WTC11 (cell line): ENCODE measurements around the gene JMJD8. TPM values are rescaled to one million over a fixed set of nuclear protein-coding genes. Genes with fewer than 3 reads are reported as not detected.
A peak's percentile ranks its signal among the peaks of the same experiment; 100 is the strongest.

Source experiments
- ATAC-seq: fragments of 200-7000 bp; cut with Tn5 transposase; 2 replicates; pipeline ENCODE4 v1.10.0; 2021; ENCODE audit warnings: mild to moderate bottlenecking, moderate library complexity
- CTCF ChIA-PET: fragments of 300-600 bp; sonication (Branson Sonifier 250); formaldehyde crosslinking; loops from one replicate; lab custom pipeline; 2021; ENCODE audit warnings: antibody characterized with exemption; lab: Charles Lee
- POLR2A ChIA-PET: fragments of 350-600 bp; sonication (Branson Sonifier 250); formaldehyde crosslinking; loops from one replicate; lab custom pipeline; 2021; ENCODE audit warnings: antibody characterized with exemption; lab: Charles Lee
- DNase-seq: peaks from one replicate; pipeline ENCODE4 v3.0.0; 2021; ENCODE audit warnings: low spot score
- H3K27ac Mint-ChIP-seq: 2 replicates; pipeline ENCODE4 v1.8.0; 2021; ENCODE audit warnings: mixed read lengths
- H3K27me3 Mint-ChIP-seq: 2 replicates; pipeline ENCODE4 v1.8.0; 2021; ENCODE audit warnings: low read depth, mild to moderate bottlenecking, moderate library complexity, mixed read lengths
- H3K36me3 Mint-ChIP-seq: 2 replicates; pipeline ENCODE4 v1.8.0; 2021; ENCODE audit warnings: mixed read lengths
- H3K4me1 Mint-ChIP-seq: 2 replicates; pipeline ENCODE4 v1.8.0; 2022; ENCODE audit warnings: mixed read lengths
- H3K4me3 Mint-ChIP-seq: 2 replicates; pipeline ENCODE4 v1.8.0; 2021; ENCODE audit warnings: mild to moderate bottlenecking, moderate library complexity, mixed read lengths
- H3K9me3 Mint-ChIP-seq: 2 replicates; pipeline ENCODE4 v1.8.0; 2021; ENCODE audit warnings: mixed read lengths
- ATF6 ChIP-seq: sonication (generic); formaldehyde crosslinking; IDR thresholded peaks from 2 replicates; pipeline ENCODE4 v1.8.1; 2023; ENCODE audit warnings: mild to moderate bottlenecking, missing genetic modification reagents
- NFYB ChIP-seq: sonication (generic); formaldehyde crosslinking; conservative IDR thresholded peaks from 2 replicates; pipeline ENCODE4 v1.8.0; 2022; ENCODE audit warnings: low read depth, missing genetic modification reagents
- NR2C2 ChIP-seq: sonication (generic); formaldehyde crosslinking; IDR thresholded peaks from 2 replicates; pipeline ENCODE4 v1.8.0; 2022; ENCODE audit warnings: mild to moderate bottlenecking, missing genetic modification reagents
- PRRX2 ChIP-seq: fragments of 250-450 bp; sonication (Bioruptor Pico); IDR thresholded peaks from 2 replicates; pipeline ENCODE4 v1.8.0; 2021; ENCODE audit warnings: mild to moderate bottlenecking
- RORB ChIP-seq: fragments of 250-450 bp; sonication (Bioruptor Pico); IDR thresholded peaks from 2 replicates; pipeline ENCODE4 v1.9.0; 2021; ENCODE audit warnings: mild to moderate bottlenecking
- SP1 ChIP-seq: sonication (generic); formaldehyde crosslinking; conservative IDR thresholded peaks from 2 replicates; pipeline ENCODE4 v1.8.1; 2022; ENCODE audit warnings: missing genetic modification reagents
- TCF7 ChIP-seq: sonication (generic); formaldehyde crosslinking; IDR thresholded peaks from 2 replicates; pipeline ENCODE4 v1.8.0; 2022; ENCODE audit warnings: mild to moderate bottlenecking, low read depth, missing genetic modification reagents, moderate library complexity
- ZBTB21 ChIP-seq: sonication (generic); formaldehyde crosslinking; IDR thresholded peaks from 2 replicates; pipeline ENCODE4 v1.8.1; 2023; ENCODE audit warnings: mild to moderate bottlenecking, missing genetic modification reagents, borderline replicate concordance
- ZBTB43 ChIP-seq: sonication (generic); formaldehyde crosslinking; IDR thresholded peaks from 2 replicates; pipeline ENCODE4 v1.8.1; 2023; ENCODE audit warnings: mild to moderate bottlenecking, missing genetic modification reagents
- ZNF232 ChIP-seq: sonication (generic); formaldehyde crosslinking; IDR thresholded peaks from 2 replicates; pipeline ENCODE4 v1.8.0; 2022; ENCODE audit warnings: mild to moderate bottlenecking, missing genetic modification reagents
- ZNF263 ChIP-seq: sonication (generic); formaldehyde crosslinking; IDR thresholded peaks from 2 replicates; pipeline ENCODE4 v1.8.1; 2022; ENCODE audit warnings: low read depth, mild to moderate bottlenecking, moderate library complexity, missing genetic modification reagents
- total RNA-seq: library from RNA; stranded (reverse); gene quantifications from 3 replicates; pipeline ENCODE4 v1.2.3, GENCODE V29; 2021
- TF ChIP-seq, protein P1 (sequence below): sonication (generic); formaldehyde crosslinking; IDR thresholded peaks from 2 replicates; pipeline ENCODE4 v1.8.1; 2023; ENCODE audit warnings: mild to moderate bottlenecking, moderate library complexity, missing genetic modification reagents

The JMJD8 gene
- total RNA-seq, 1 experiment from 2014 or later: 61.2 TPM

- Mint-ChIP-seq H3K4me3 (peak overlapping the region; percentile 48), H3K27ac (no peak overlapping the region), H3K4me1 (peaks cover 27% of the 10 kb centered on the region), H3K36me3 (no peaks in the 10 kb centered on the region), H3K27me3 (peaks cover 4% of the 10 kb centered on the region; the same call in 1 of the 2 replicates)
- no peak for DNase-seq
- ChIA-PET POLR2A (no interaction called here), CTCF (interaction anchor here (0.9 kb wide), 1 partner anchor 55 kb away, joined by 3 read pairs; no protein-coding TSS in a partner anchor)
- no peak for TF ChIP-seq ZBTB21 (CRISPR knock-in tag)
- TF ChIP-seq NFYB (CRISPR knock-in tag): no peak
- no peak for TF ChIP-seq ATF6
- no peak for TF ChIP-seq SP1 (CRISPR knock-in tag)
- no peak for TF ChIP-seq ZNF232 (CRISPR knock-in tag)
- no peak for TF ChIP-seq ZBTB43
- TF ChIP-seq TCF7: 0 out of 2 replicates have a peak, but pooled peaks have one; percentile 8
- TF ChIP-seq NR2C2 (CRISPR knock-in tag): no peak
- TF ChIP-seq, all 79 proteins: peak for 1
- no peaks in the 10 kb centered on the region for H3K9me3 Mint-ChIP-seq
- no peak for ATAC-seq
Observed at GRCh38 chr16:634051-634670, 50.0 kb downstream of the JMJD8 start.

DNA sequence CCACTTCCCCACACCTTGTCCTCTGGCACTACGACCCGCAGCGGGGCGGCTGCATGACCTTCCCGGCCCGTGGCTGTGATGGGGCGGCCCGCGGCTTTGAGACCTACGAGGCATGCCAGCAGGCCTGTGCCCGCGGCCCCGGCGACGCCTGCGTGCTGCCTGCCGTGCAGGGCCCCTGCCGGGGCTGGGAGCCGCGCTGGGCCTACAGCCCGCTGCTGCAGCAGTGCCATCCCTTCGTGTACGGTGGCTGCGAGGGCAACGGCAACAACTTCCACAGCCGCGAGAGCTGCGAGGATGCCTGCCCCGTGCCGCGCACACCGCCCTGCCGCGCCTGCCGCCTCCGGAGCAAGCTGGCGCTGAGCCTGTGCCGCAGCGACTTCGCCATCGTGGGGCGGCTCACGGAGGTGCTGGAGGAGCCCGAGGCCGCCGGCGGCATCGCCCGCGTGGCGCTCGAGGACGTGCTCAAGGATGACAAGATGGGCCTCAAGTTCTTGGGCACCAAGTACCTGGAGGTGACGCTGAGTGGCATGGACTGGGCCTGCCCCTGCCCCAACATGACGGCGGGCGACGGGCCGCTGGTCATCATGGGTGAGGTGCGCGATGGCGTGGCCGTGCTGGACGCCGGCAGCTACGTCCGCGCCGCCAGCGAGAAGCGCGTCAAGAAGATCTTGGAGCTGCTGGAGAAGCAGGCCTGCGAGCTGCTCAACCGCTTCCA lies 50.6 kb downstream of the JMJD8 start:
- CTCF ChIA-PET: interaction anchor here (0.9 kb wide), 1 partner anchor 54 kb away, joined by 3 read pairs; no protein-coding TSS in a partner anchor
- ATAC-seq (no peak), DNase-seq (no peak)
- Mint-ChIP-seq H3K27ac (no peak overlapping the region), H3K9me3 (no peaks in the 10 kb centered on the region), H3K27me3 (peaks cover 4% of the 10 kb centered on the region; the same call in 1 of the 2 replicates), H3K4me1 (peaks cover 27% of the 10 kb centered on the region), H3K36me3 (no peaks in the 10 kb centered on the region), H3K4me3 (no peak overlapping the region)
- POLR2A ChIA-PET: no interaction called here
- 0 out of 2 replicates have a peak, but pooled peaks have one; percentile 11 for TF ChIP-seq TCF7
- TF ChIP-seq RORB (CRISPR knock-in tag): no peak

DNA sequence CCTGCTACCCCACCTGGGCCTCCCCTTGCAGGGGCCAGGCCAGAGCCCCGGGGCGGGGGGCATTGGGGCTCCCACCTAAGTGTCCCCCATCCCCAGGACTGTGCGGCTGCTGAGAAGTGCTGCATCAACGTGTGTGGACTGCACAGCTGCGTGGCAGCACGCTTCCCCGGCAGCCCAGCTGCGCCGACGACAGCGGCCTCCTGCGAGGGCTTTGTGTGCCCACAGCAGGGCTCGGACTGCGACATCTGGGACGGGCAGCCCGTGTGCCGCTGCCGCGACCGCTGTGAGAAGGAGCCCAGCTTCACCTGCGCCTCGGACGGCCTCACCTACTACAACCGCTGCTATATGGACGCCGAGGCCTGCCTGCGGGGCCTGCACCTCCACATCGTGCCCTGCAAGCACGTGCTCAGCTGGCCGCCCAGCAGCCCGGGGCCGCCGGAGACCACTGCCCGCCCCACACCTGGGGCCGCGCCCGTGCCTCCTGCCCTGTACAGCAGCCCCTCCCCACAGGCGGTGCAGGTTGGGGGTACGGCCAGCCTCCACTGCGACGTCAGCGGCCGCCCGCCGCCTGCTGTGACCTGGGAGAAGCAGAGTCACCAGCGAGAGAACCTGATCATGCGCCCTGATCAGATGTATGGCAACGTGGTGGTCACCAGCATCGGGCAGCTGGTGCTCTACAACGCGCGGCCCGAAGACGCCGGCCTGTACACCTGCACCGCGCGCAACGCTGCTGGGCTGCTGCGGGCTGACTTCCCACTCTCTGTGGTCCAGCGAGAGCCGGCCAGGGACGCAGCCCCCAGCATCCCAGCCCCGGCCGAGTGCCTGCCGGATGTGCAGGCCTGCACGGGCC lies 51.4 kb downstream of the JMJD8 start:
- Mint-ChIP-seq H3K27me3 (peaks cover 4% of the 10 kb centered on the region; the same call in 1 of the 2 replicates), H3K27ac (no peak overlapping the region), H3K4me1 (peaks cover 22% of the 10 kb centered on the region), H3K36me3 (no peaks in the 10 kb centered on the region), H3K9me3 (no peaks in the 10 kb centered on the region), H3K4me3 (no peak overlapping the region)
- no peak for ATAC-seq
- no peak for DNase-seq
- TF ChIP-seq, protein P1, sequence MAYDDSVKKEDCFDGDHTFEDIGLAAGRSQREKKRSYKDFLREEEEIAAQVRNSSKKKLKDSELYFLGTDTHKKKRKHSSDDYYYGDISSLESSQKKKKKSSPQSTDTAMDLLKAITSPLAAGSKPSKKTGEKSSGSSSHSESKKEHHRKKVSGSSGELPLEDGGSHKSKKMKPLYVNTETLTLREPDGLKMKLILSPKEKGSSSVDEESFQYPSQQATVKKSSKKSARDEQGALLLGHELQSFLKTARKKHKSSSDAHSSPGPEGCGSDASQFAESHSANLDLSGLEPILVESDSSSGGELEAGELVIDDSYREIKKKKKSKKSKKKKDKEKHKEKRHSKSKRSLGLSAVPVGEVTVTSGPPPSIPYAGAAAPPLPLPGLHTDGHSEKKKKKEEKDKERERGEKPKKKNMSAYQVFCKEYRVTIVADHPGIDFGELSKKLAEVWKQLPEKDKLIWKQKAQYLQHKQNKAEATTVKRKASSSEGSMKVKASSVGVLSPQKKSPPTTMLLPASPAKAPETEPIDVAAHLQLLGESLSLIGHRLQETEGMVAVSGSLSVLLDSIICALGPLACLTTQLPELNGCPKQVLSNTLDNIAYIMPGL (CRISPR knock-in tag): 0 out of 2 replicates have a peak, but pooled peaks have one; percentile 24
- TF ChIP-seq ZNF263: 0 out of 2 replicates have a peak, but pooled peaks have one; percentile 23
- TF ChIP-seq PRRX2 (CRISPR knock-in tag): no peak
- ChIA-PET POLR2A (no interaction called here), CTCF (no interaction called here)
